ENCODE results near the gene PTER. TPM values are rescaled to one million over a fixed set of nuclear protein-coding genes. Genes with fewer than 3 reads are reported as not detected.

The PTER gene, protein sequence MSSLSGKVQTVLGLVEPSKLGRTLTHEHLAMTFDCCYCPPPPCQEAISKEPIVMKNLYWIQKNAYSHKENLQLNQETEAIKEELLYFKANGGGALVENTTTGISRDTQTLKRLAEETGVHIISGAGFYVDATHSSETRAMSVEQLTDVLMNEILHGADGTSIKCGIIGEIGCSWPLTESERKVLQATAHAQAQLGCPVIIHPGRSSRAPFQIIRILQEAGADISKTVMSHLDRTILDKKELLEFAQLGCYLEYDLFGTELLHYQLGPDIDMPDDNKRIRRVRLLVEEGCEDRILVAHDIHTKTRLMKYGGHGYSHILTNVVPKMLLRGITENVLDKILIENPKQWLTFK
- 32.7 and 37.7 TPM in 2 replicates for total RNA-seq (2014; rRNA removed; shearing (Covaris generic); ENCODE audit: low replicate concordance)

DNA sequence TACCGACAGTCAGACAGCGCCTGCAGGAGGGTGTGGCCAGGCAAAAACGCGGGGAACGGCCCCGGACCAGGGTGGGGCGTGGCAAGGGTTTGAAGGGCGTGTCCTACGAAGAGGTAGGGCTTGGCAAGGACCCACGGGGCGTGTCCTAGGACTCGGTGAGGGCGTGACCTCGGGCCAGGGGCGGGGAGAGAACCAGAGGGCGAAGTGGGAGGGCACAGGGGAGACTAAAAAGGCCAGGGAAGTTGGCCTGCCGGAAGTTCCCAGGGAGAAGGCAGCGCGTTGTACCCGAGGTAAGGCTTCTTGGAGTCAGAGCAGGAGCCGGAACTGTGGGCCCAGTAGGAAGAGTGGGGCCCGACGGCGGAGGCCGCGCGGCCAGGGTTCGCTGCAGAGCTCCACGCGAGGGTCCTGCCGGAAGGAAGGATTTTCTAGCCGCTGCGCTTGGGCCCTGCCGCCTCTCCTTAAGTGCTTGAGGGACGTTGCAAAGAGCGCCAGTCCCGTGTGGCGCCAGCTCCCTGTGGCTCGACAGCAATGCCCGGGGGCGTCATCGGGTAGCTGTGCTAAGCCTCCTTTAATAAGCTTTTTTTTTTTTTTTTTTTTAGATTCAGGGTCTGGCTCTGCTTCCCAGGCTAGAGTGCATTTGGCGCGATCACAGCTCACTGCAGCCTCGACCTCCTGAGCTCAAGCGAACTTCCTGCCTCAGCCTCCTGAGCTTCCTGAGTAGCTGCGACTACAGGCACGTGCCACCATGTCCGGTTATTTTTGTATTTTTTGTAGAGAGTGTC, at the start of gene PTER:
Gene PTER (plus strand): TSS at position 253 of the 782 bp plus-strand sequence. CDS start 47,375 bp downstream, outside the sequence.
- peak; percentile 93 for DNase-seq
- H3K4me3 ChIP-seq = peak within 1 kb of the TSS; percentile 77
- H3K9me3 ChIP-seq = no peaks in the 10 kb centered on the region
- peaks cover 23% of the 10 kb centered on the region for H3K36me3 ChIP-seq
- 0 out of 2 replicates have a peak, but pooled peaks cover 2% of the 10 kb centered on the region for H3K27me3 ChIP-seq

DNA sequence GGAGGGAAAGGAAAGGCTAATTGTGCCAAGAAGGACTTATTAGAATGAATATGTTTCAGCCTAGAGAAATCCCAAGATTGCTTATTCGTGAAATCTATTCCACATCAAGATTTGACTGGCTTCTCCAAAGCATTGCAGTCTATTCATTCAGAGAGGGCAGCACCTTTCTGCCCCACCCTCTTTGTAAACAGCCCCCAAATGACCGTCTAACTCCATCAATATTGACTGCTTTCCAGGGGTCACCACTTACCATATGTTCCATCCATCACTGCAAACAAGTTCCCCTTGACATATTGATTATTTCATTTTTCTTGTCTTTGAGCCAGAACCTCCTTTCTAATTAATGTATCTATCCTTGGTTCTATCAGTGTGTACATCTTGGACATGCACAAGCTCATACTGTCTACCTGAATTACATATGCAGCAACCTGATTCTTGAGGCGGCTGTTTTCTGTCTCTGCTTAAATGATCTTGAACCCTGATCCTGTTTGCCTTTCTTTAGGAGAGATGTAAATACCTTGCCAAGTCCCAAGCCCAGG, 44.2 kb upstream of the PTER start:
- Histone ChIP-seq H3K36me3 (no peaks in the 10 kb centered on the region), H3K9me3 (no peaks in the 10 kb centered on the region), H3K4me3 (no peak overlapping the region), H3K27me3 (peaks cover 3% of the 10 kb centered on the region; the same call in 1 of the 2 replicates)
- no peak for DNase-seq

DNA sequence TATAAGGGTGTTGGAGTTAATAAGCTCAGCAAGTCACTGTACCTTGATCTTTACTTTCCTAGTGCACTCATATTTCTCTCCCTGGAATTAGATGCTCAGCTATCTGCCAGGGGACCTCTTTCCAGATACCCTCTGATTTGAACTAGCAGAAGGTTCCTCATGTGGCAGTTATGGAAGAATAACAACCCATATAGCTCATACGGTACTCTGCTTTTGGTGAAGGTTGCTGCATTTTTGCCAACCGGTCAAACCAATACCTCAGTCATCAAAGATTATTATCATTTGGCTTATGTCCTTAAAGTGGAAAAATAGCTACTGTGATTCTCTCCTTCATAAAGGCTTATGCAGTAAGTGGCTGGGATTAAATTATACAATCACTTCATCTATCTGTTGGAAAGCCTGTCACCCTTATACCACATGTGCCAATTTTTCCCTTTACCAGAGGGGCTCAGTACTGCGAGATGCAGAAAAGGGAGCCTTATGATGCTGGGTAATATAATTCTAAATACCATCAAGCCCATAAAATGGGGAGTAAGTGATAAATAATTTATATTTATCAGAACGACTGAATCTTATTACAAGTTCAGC, 43.4 kb upstream of the PTER start:
- no peak for DNase-seq
- no peaks in the 10 kb centered on the region for H3K9me3 ChIP-seq
- no peak overlapping the region for H3K4me3 ChIP-seq

DNA sequence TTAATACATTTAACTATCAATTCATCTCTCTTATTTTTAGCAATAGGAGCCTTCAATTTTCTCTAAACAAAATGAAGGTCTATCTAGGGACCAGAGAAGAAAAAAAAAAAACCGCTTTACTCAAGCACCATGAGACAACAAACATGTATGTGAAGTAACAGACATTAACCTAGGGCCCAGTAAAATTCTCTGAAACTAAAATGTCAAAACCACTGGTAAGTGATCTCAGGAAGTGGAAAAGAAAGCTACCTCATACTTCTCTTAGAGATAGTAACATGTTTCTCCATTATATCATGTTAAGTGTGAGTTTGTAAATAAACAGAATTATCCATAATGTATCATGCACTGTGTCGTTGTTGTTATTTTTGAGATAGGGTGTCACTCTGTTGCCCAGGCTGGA, 35.4 kb upstream of the PTER start:
- Histone ChIP-seq H3K9me3 (no peaks in the 10 kb centered on the region), H3K4me3 (no peak overlapping the region), H3K36me3 (no peaks in the 10 kb centered on the region), H3K27me3 (no peaks in the 10 kb centered on the region)
- DNase-seq = no peak

More for the DNA sequence above, 43.4 kb upstream of the PTER start:
- peaks cover 3% of the 10 kb centered on the region; the same call in 1 of the 2 replicates for H3K27me3 ChIP-seq
- no peaks in the 10 kb centered on the region for H3K36me3 ChIP-seq

DNA sequence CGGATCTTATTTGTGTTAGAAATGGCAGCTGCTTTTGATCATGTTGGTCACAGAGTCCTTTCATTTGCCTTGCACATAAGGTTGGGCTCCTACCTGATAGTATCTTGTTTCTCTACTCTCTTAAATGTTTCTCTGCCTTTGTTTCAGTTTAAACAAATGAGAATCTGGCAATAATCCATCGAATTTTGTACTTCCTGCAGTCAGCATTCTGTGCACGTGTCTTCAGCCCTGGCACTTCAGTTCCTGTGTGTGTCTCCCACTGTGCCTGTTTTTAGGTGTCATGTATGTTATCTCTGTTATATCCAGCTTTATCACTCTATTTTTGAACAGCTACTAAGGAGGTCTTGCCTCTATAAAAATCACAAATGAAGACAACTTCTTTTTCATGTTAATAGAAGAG, 28.4 kb upstream of the PTER start:
- H3K36me3 ChIP-seq = no peaks in the 10 kb centered on the region
- H3K9me3 ChIP-seq = no peaks in the 10 kb centered on the region
- H3K4me3 ChIP-seq = no peak overlapping the region
- H3K27me3 ChIP-seq = no peaks in the 10 kb centered on the region; the same call in 1 of the 2 replicates
- DNase-seq = no peak

DNA sequence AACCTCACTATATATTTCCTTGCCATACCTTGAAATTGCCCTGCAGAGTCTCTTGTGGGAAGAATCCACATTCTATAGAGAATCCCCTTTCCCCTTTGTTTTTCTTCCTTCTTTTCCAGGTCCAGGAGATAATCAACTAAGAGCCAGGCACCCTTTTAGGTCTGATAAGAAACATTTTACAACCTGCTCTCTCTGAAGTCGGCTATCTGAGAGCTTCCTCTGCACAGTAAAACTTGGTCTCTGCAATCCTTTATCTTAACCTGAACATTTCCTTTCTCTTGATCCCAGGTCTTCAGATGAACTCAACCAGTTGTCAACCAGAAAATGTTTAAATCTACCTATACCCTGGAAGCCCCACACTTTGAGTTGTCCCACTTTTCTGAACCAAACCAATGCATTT, 19.5 kb upstream of the PTER start:
- DNase-seq = no peak
- H3K36me3 ChIP-seq = no peaks in the 10 kb centered on the region
- H3K9me3 ChIP-seq = no peaks in the 10 kb centered on the region
- H3K27me3 ChIP-seq = peaks cover 7% of the 10 kb centered on the region; the same call in 1 of the 2 replicates
- H3K4me3 ChIP-seq = no peak overlapping the region

DNA sequence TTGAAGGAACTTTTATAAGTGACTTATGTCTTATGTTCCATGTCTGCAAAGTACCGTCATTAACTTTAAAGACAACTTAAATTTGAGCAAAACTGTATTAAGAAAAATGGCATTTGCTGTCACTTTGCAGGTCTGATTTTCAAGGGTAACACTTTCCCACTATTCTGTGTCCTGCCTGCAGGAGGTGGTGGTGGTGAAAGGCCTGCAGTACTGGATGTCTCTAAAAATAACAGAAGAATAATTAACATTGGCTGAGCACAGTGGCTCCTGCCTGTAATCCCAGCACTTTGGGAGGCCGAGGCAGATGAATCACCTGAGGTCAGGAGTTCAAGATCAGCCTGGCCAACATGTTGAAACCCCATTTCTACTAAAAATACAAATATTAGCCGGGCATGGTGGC, 13.2 kb upstream of the PTER start:
- no peak overlapping the region for H3K4me3 ChIP-seq
- H3K36me3 ChIP-seq = no peaks in the 10 kb centered on the region
- no peaks in the 10 kb centered on the region for H3K9me3 ChIP-seq
- no peak for DNase-seq
- peaks cover 7% of the 10 kb centered on the region; the same call in 1 of the 2 replicates for H3K27me3 ChIP-seq

DNA sequence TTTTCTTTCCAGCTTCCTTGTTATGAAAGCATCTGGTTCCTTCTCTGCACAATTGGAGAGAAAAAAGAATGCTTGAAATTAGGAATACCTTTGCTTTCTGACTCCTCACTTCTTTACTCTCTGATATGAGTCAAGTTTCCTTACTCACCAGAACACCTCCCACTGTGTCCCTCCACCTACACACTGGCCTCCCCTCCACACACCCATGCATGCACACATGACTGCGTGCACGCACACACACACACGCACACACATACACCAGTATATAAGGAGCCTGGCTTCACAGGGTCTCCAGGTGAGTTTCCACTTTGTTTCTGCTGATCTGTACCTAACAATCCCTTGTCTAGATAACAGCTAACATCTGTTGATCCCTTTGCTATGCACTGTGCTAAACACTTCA, 11.4 kb upstream of the PTER start:
- Histone ChIP-seq H3K4me3 (no peak overlapping the region), H3K27me3 (peaks cover 7% of the 10 kb centered on the region; the same call in 1 of the 2 replicates), H3K36me3 (no peaks in the 10 kb centered on the region), H3K9me3 (no peaks in the 10 kb centered on the region)
- no peak for DNase-seq

DNA sequence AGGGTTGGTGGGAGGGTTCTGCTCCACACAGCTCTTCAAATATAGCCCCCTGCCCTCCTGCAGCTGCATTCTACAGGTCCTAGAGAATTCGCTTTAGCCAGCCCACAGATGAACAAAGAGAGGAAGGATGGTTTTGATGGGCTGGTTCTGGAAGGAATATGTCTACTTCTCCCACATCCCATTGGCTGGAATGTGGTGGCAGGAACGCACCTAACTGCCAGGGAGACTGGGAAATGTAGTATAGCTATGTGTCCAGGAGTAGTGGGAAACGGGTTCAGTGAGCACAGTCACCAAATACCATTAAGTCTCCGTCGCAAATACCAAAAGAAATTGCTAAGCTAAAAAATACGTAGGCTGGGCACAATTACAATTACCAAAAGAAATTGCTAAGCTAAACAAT, 7.3 kb upstream of the PTER start:
- no peak for DNase-seq
- Histone ChIP-seq H3K4me3 (no peak overlapping the region), H3K9me3 (no peaks in the 10 kb centered on the region)

DNA sequence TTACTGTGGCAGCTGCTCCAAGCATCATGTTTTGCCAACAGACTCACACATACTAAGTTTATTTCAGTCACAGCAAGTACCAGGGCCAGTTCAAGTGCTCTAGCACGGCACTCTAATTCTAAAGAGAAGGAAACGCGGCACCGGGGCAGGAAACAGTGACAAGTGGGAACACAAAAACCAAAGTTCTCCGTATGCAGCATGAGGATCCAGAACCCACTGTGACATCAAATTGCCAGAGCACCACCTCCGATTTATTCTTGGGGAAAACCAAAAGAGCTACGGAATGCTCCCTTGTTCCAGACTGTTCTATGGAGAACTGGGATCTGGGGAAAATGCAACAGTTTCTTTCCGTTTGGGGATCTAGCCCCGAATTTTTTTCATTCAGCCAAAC, 448 bp upstream of the PTER start:
- Histone ChIP-seq H3K4me3 (peak overlapping the region; percentile 77), H3K27me3 (0 out of 2 replicates have a peak, but pooled peaks cover 2% of the 10 kb centered on the region), H3K9me3 (no peaks in the 10 kb centered on the region), H3K36me3 (peaks cover 21% of the 10 kb centered on the region)
- peak; percentile 11 for DNase-seq

More for the DNA sequence above, 7.3 kb upstream of the PTER start:
- H3K36me3 ChIP-seq = no peaks in the 10 kb centered on the region
- 0 out of 2 replicates have a peak, but pooled peaks cover 2% of the 10 kb centered on the region for H3K27me3 ChIP-seq

DNA sequence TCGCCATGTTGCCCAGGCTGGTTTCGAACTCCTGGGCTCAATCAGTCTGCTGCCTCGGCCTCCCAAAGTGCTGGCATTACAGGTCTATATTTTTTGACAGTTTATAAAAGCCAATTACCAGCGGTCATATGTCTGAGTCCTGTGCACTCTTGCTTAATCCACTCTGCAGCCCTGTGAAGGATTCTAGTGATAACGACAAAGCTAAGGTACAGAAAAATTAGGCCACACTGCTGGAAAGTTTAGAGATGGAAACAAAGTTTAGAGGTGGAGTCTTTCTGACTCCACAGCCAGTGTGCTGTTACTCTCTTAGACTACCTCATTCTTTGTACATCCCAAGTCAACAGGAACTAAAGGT, 707 bp downstream of the PTER start:
- H3K9me3 ChIP-seq = no peaks in the 10 kb centered on the region
- H3K4me3 ChIP-seq = peak overlapping the region; percentile 77
- DNase-seq = no peak
- peaks cover 26% of the 10 kb centered on the region for H3K36me3 ChIP-seq
- H3K27me3 ChIP-seq = no peaks in the 10 kb centered on the region

DNA sequence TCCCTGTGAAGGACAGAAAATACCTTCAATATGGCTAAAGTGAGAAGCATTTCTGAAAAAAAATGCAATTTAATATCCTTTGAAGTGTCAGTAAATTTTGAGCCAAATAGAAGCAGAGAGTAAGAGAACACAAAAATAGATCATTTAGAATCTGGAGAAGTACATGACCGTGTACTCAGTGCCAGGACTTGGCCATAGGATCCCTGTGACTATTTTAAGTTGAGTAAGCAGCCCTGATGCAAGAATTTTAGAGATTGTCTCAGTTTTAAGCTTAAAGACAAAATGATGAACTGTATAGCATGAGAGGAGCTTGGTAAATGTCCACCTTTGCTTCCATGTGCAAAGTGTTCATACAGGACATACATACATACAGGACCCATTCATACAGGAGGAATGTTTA, 2.5 kb downstream of the PTER start:
- peak; percentile 19 for DNase-seq
- Histone ChIP-seq H3K9me3 (no peaks in the 10 kb centered on the region), H3K4me3 (0 out of 2 replicates have a peak overlapping the region, but pooled peaks have one; percentile 14), H3K27me3 (no peaks in the 10 kb centered on the region), H3K36me3 (peaks cover 35% of the 10 kb centered on the region)

DNA sequence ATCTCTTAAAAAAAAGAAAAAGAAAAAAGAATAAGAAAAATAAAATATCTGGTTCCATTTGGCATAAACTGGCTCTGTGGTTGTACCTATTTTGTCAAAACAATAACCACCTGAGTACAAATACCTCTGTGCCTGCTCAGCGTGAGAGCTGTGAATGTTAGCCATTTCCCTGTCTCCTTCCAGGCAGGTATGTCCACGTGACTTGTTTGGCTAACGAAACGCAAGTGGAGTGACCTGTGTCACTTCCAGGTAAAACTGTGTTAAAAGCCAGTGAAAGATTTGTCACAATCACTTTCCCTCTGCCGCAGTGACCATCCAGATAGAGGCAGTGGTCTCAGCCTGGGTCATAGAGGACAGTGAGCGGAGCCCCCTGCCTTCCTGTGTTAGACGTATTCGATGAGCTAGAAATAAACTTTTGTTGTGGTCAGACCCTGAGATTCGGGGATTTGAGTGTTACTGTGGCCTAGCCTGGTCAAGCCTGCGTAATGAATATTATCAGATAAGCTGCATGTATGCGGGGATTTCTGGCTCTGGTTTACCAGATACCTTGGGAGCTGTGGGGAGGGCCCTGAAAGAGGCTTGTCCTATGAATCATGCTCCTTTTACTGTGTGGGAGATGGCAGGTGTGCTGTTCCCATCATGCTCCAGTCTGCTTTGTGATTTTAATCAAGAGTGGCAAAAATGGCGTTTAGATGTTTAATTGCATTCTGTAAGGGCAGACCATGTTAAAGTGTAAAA, 3.8 kb downstream of the PTER start:
- DNase-seq = no peak
- H3K36me3 ChIP-seq = peaks cover 48% of the 10 kb centered on the region
- no peaks in the 10 kb centered on the region for H3K27me3 ChIP-seq
- H3K4me3 ChIP-seq = no peak overlapping the region
- H3K9me3 ChIP-seq = no peaks in the 10 kb centered on the region

DNA sequence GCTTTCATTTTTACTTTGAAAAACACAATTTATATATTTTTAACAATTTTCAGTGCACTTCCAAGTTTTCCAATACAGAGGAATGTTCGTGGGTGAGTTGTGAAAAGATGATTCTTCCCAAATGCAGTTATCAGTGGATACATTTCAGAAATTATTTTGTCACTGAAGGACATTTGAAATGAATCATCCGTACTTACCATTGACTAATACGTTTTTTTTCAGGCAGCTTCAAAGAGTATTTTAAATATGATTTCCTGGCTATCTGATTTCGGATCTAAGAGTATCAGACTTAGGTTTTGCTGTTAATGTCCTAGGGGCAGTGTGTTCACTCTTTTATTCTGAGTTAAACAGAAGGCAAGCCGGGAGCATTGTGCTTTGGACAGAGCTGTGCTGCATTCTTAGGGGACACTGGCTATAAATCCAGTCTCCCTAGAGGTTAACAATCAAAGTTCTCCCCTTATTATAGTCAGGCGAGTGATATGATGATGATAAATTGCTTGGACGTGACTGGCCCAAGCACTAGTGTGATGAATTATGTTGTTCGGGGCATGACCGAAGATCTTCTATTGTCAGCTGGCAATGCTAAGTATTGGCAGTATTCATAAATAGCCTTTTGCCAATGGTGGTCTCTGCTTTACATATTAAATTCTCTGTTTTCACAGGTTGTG, 4.5 kb downstream of the PTER start:
- no peaks in the 10 kb centered on the region for H3K27me3 ChIP-seq
- peaks cover 52% of the 10 kb centered on the region for H3K36me3 ChIP-seq
- H3K9me3 ChIP-seq = no peaks in the 10 kb centered on the region
- no peak for DNase-seq
- no peak overlapping the region for H3K4me3 ChIP-seq

DNA sequence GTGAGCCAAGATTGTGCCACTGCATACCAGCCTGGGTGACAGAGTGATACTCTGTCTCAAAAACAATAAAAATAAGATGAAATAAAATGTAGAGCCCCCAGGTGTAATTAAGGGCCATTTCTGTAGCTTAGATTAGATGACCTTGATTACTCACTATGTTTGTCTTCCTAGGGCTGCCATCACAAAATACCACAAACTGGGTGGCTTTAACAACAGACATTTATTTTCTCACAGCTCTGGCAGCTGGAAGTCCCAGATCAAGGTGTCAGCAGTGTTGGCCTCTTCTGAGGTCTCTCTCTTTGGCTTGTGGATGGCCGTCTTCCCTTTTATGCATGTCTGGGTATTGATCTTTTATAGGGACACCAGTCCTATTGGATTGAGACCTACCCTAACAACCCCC, 6.1 kb downstream of the PTER start:
- H3K4me3 ChIP-seq = no peak overlapping the region
- DNase-seq = no peak
- H3K27me3 ChIP-seq = no peaks in the 10 kb centered on the region
- no peaks in the 10 kb centered on the region for H3K9me3 ChIP-seq
- peaks cover 53% of the 10 kb centered on the region for H3K36me3 ChIP-seq

Measured in MG63 (cell line).